Measurements from ENCODE around the gene PLCD3. TPM values are rescaled to one million over a fixed set of nuclear protein-coding genes. Genes with fewer than 3 reads are reported as not detected.
A peak's percentile ranks its signal among the peaks of the same experiment; 100 is the strongest.

The PLCD3 gene
- total and polyA plus RNA-seq, 2 of the 8 experiments (the other 6 are each of a cell fraction or from before 2014, with no cell fraction given): 26.5 to 48.1 TPM

GRCh38 chr17:45170931-45171337 is 38.6 kb upstream of the PLCD3 start:
- no peaks in the 10 kb centered on the region for H4K20me1 ChIP-seq (replicated peaks in 1 of 2; ENCODE audit: control insufficient read depth in 1 of 2, insufficient read depth in 2 of 2, low read length in 2 of 2)
- H3K4me1 ChIP-seq (replicated peaks in 1 of 4; ENCODE audit: control insufficient read depth in 3 of 4, insufficient read depth in 4 of 4, low read length in 3 of 4): peaks cover 5 to 29% (median 26%) of the 10 kb centered on the region in 4 experiments
- peak overlapping the region; percentile 96 for H3K18ac ChIP-seq (ENCODE audit: extremely low read depth, low read length)
- H3K79me2 ChIP-seq (ENCODE audit: control insufficient read depth in 1 of 2, insufficient read depth in 2 of 2, low read length in 2 of 2): no peaks in the 10 kb centered on the region
- H2BK120ac ChIP-seq (replicated peaks; ENCODE audit: low read depth, low read length): no peak overlapping the region
- H2AK5ac ChIP-seq (ENCODE audit: low read depth, low read length): peak overlapping the region; percentile 90
- peaks cover 0 to 4% (median 2%) of the 10 kb centered on the region in 4 experiments; a peak in 1 of 8 replicates for H3K36me3 ChIP-seq (ENCODE audit: control insufficient read depth in 2 of 4, insufficient read depth in 4 of 4, low read length in 3 of 4)
- H3K23me2 ChIP-seq (ENCODE audit: low read depth, low read length): no peaks in the 10 kb centered on the region; the same call in 1 of the 2 replicates
- H4K5ac ChIP-seq (ENCODE audit: insufficient read length, low read depth, low read length): peak overlapping the region; percentile 52
- H3K9ac ChIP-seq (replicated peaks in 1 of 4; ENCODE audit: extremely low read depth in 1 of 4, low read depth in 3 of 4, low read length in 3 of 4): peak overlapping the region in 2 of 4 experiments; percentile 26 to 42; a peak in 4 of 7 replicates
- H3K27ac ChIP-seq (ENCODE audit: low read depth, low read length): peak overlapping the region; percentile 64
- TF ChIP-seq KDM4A (IDR thresholded peaks at IDR 0.05; ENCODE audit: low read depth, low read length, severe bottlenecking) (no peak), TCF12 (IDR thresholded peaks at IDR 0.05; ENCODE audit: low read depth, low read length) (no peak), CTBP2 (IDR thresholded peaks at IDR 0.05; ENCODE audit: borderline replicate concordance, insufficient read depth, insufficient read length, low read length) (no peak), JUN (IDR thresholded peaks at IDR 0.05; ENCODE audit: low read depth, low read length) (no peak), ATF2 (IDR thresholded peaks at IDR 0.05; ENCODE audit: low read length) (no peak), HDAC6 (IDR thresholded peaks at IDR 0.05; ENCODE audit: low read depth, low read length) (no peak), NANOG (IDR thresholded peaks at IDR 0.05; ENCODE audit: insufficient read depth, low read depth, low read length, poor library complexity, severe bottlenecking) (no peak)
- H3K27me3 ChIP-seq (replicated peaks in 1 of 4; ENCODE audit: control insufficient read depth in 3 of 4, extremely low read depth in 1 of 4, insufficient read depth in 3 of 4, low read length in 3 of 4): no peaks in the 10 kb centered on the region
- peak overlapping the region; percentile 37; the same call in 1 of the 2 replicates for H4K8ac ChIP-seq (ENCODE audit: extremely low read depth, insufficient read depth, low read length)
- no peaks in the 10 kb centered on the region for H3K9me3 ChIP-seq (ENCODE audit: insufficient read depth in 2 of 2, low read depth in 1 of 2, low read length in 1 of 2)
- H2BK15ac ChIP-seq (ENCODE audit: low read length): peak overlapping the region; percentile 83
- peak overlapping the region; percentile 97 for H2BK12ac ChIP-seq (ENCODE audit: low read depth, low read length)
- DNase-seq (ENCODE audit: low read depth in 1 of 2, low spot score in 2 of 2) (no peak), FAIRE-seq (no peak)
- 77% methylated on average over 5 of the region's 5 CpGs; no CpG with 5 or more reads in 1 of the 2 experiments for WGBS, 2 experiments (ENCODE audit: extremely low coverage in 1 of 2, insufficient coverage in 1 of 2, insufficient read length in 1 of 2, insufficient replicate concordance in 2 of 2, low coverage in 1 of 2, low lambda C conversion rate in 2 of 2, missing lambda C conversion rate in 1 of 2)
- H4K91ac ChIP-seq (replicated peaks; ENCODE audit: insufficient read length, low read length): peak overlapping the region; percentile 92
- H3K79me1 ChIP-seq (ENCODE audit: low read depth, low read length): no peaks in the 10 kb centered on the region
- no peak overlapping the region for H3K4ac ChIP-seq (replicated peaks; ENCODE audit: insufficient read length, low read depth, low read length)
- H2BK20ac ChIP-seq (ENCODE audit: low read length): peak overlapping the region; percentile 98; the same call in 1 of the 2 replicates
- H2BK5ac ChIP-seq (ENCODE audit: low read depth, low read length): peak overlapping the region; percentile 98
- no peak overlapping the region for H3K23ac ChIP-seq (ENCODE audit: insufficient read length)
- ChIA-PET POLR2A (ENCODE audit: partially characterized antibody) (interaction anchor here (1.3 to 26.8 kb wide), 8 partner anchors 8 to 77 kb away, joined by 3 to 1076 read pairs (median 14); partner anchors contain the start of genes HEXIM1 and HEXIM2), CTCF (ENCODE audit: partially characterized antibody) (interaction anchor here (1.2 to 10.0 kb wide), 8 partner anchors 10 to 71 kb away, joined by 4 to 103 read pairs (median 12); partner anchors contain the start of genes ACBD4 and HEXIM1)
- no peak overlapping the region for H3K14ac ChIP-seq (ENCODE audit: insufficient read length)
- no peak overlapping the region for H3K4me3 ChIP-seq (ENCODE audit: extremely low read depth in 1 of 4, insufficient read depth in 2 of 4, low read depth in 3 of 4, low read length in 4 of 4)
- H2AFZ ChIP-seq (ENCODE audit: low read length): no peak overlapping the region
- H3K4me2 ChIP-seq (ENCODE audit: insufficient read depth in 1 of 2, low read depth in 2 of 2, low read length in 2 of 2): peak overlapping the region; percentile 12 to 58; a peak in 2 of 4 replicates
- H3K56ac ChIP-seq (replicated peaks; ENCODE audit: insufficient read length, low read depth, low read length): no peak overlapping the region
